Panc1 (cell line): Measurements from ENCODE around the gene CLEC16A. TPM values are rescaled to one million over a fixed set of nuclear protein-coding genes. Genes with fewer than 3 reads are reported as not detected.

ENCODE experiments used
- ATAC-seq: fragments of 200-7000 bp; cut with Tn5 transposase; 2 replicates; pipeline ENCODE4 v1.9.1; 2020; ENCODE audit warnings: mild to moderate bottlenecking, moderate library complexity
- BruUV-seq: library from RNA; stranded (reverse); fragments of 400-500 nt; replicated peaks from 2 replicates; lab custom pipeline; 2021; lab: Mats Ljungman, UMichigan
- CTCF ChIA-PET: fragments of 300-600 bp; sonication (Branson Sonifier 250); formaldehyde crosslinking; loops from one replicate; lab custom pipeline; 2022; ENCODE audit warnings: antibody characterized with exemption; lab: Charles Lee
- POLR2A ChIA-PET: fragments of 300-600 bp; sonication (Branson Sonifier 250); formaldehyde crosslinking; loops from one replicate; lab custom pipeline; 2022; ENCODE audit warnings: antibody characterized with exemption; lab: Charles Lee
- DNase-seq: peaks from one replicate; pipeline ENCODE4 v3.0.0-alpha.2; 2010; ENCODE audit warnings: low read depth, low spot score
- H3K27ac ChIP-seq: 2 replicates; pipeline ENCODE4 v1.5.1; 2011; ENCODE audit warnings: mild to moderate bottlenecking, low read length, inconsistent platforms
- H3K27me3 ChIP-seq: fragments of 200-500 bp; sonication (Bioruptor generic); 2 replicates; pipeline ENCODE4 v1.6.0; 2014; ENCODE audit warnings: low read length, inconsistent platforms; ENCODE audit not compliant: control insufficient read depth, insufficient read depth
- H3K36me3 ChIP-seq: fragments of 200-500 bp; sonication (Bioruptor generic); 2 replicates; pipeline ENCODE4 v1.5.1; 2014; ENCODE audit warnings: inconsistent platforms, mild to moderate bottlenecking, low read length, moderate library complexity; ENCODE audit not compliant: control insufficient read depth, insufficient read depth
- H3K4me1 ChIP-seq: 2 replicates; pipeline ENCODE4 v1.5.1; 2011; ENCODE audit warnings: inconsistent platforms, mild to moderate bottlenecking, low read length, moderate library complexity; ENCODE audit not compliant: control insufficient read depth, insufficient read depth
- H3K4me3 ChIP-seq, 2 experiments: 2 replicates each; pipeline ENCODE4 v1.5.1; 2011 to 2012; ENCODE audit warnings: low read depth in 2 of 2, low read length in 2 of 2, mild to moderate bottlenecking in 2 of 2, inconsistent platforms in 1 of 2, moderate library complexity in 1 of 2
- H3K9me3 ChIP-seq: fragments of 200-500 bp; sonication (Bioruptor generic); 2 replicates; pipeline ENCODE4 v1.5.1; 2014; ENCODE audit warnings: low read depth, mild to moderate bottlenecking, inconsistent platforms, low read length, moderate library complexity; ENCODE audit not compliant: control insufficient read depth, insufficient read depth
- CTCF ChIP-seq: fragments of 450-650 bp; IDR thresholded peaks from 2 replicates; pipeline ENCODE4 v1.5.1; 2017; ENCODE audit warnings: mild to moderate bottlenecking
- POLR2AphosphoS5 ChIP-seq: IDR thresholded peaks from 2 replicates; pipeline ENCODE4 v1.6.1; 2012; ENCODE audit warnings: mild to moderate bottlenecking, low read depth, low read length, moderate library complexity
- SIN3A ChIP-seq: IDR thresholded peaks from 2 replicates; pipeline ENCODE4 v1.6.1; 2012; ENCODE audit warnings: low read depth, mild to moderate bottlenecking, low read length, moderate library complexity, borderline replicate concordance; ENCODE audit not compliant: insufficient read depth
- TCF7L2 ChIP-seq: IDR thresholded peaks from 2 replicates; pipeline ENCODE4 v1.6.1; 2011; ENCODE audit warnings: mild to moderate bottlenecking, low read depth, low read length, inconsistent platforms
- in situ Hi-C: cut with HindIII; loops from 2 replicates; pipeline ENCODE4 v1.10.0; 2016; ENCODE audit warnings: low sequenced_read_pairs, low pct_unique_long_range_greater_than_20kb
- intact Hi-C: fragments of 100-400 bp; cut with micrococcal nuclease; formaldehyde crosslinking; loops from one replicate; pipeline ENCODE4 v1.10.0; 2022; ENCODE audit not compliant: unreplicated experiment
- total RNA-seq: library from RNA; stranded (reverse); gene quantifications from one replicate; pipeline ENCODE4 v1.2.1, GENCODE V29; 2021; ENCODE audit not compliant: unreplicated experiment
- TF ChIP-seq, protein P1 (sequence below), 2 experiments: IDR thresholded peaks; 2 replicates each; pipeline ENCODE4 v1.6.1; 2011 to 2012; ENCODE audit warnings: low read depth in 2 of 2, control low read depth in 1 of 2, low read length in 1 of 2, mild to moderate bottlenecking in 1 of 2, moderate library complexity in 1 of 2; ENCODE audit not compliant: insufficient read depth in 1 of 2

Gene CLEC16A
- total RNA-seq, 1 experiment from 2014 or later: 21.0 TPM

- TF ChIP-seq TCF7L2: no peak
- TF ChIP-seq POLR2AphosphoS5: no peak
- no peak for TF ChIP-seq SIN3A
- TF ChIP-seq, protein P1, sequence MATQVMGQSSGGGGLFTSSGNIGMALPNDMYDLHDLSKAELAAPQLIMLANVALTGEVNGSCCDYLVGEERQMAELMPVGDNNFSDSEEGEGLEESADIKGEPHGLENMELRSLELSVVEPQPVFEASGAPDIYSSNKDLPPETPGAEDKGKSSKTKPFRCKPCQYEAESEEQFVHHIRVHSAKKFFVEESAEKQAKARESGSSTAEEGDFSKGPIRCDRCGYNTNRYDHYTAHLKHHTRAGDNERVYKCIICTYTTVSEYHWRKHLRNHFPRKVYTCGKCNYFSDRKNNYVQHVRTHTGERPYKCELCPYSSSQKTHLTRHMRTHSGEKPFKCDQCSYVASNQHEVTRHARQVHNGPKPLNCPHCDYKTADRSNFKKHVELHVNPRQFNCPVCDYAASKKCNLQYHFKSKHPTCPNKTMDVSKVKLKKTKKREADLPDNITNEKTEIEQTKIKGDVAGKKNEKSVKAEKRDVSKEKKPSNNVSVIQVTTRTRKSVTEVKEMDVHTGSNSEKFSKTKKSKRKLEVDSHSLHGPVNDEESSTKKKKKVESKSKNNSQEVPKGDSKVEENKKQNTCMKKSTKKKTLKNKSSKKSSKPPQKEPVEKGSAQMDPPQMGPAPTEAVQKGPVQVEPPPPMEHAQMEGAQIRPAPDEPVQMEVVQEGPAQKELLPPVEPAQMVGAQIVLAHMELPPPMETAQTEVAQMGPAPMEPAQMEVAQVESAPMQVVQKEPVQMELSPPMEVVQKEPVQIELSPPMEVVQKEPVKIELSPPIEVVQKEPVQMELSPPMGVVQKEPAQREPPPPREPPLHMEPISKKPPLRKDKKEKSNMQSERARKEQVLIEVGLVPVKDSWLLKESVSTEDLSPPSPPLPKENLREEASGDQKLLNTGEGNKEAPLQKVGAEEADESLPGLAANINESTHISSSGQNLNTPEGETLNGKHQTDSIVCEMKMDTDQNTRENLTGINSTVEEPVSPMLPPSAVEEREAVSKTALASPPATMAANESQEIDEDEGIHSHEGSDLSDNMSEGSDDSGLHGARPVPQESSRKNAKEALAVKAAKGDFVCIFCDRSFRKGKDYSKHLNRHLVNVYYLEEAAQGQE (IDR thresholded peaks at IDR 0.05; ENCODE audit: insufficient read depth in 1 of 2, low read depth in 2 of 2, low read length in 1 of 2): no peak
- TF ChIP-seq CTCF: no peak
- H3K9me3 ChIP-seq: no peaks in the 10 kb centered on the region
- POLR2A ChIA-PET: no interaction called here
- H3K4me1 ChIP-seq: no peaks in the 10 kb centered on the region
- in situ Hi-C loops (no loop called here), intact Hi-C loops (no loop called here)
- BruUV-seq: no TSS peak
- DNase-seq: no peak
- H3K36me3 ChIP-seq: no peaks in the 10 kb centered on the region
- no peak overlapping the region for H3K27ac ChIP-seq
- H3K27me3 ChIP-seq: no peaks in the 10 kb centered on the region
- CTCF ChIA-PET: no interaction called here
- H3K4me3 ChIP-seq: no peak overlapping the region
- no peak for ATAC-seq
Observed at GRCh38 chr16:11108466-11108805, 164.1 kb downstream of the CLEC16A start.

DNA sequence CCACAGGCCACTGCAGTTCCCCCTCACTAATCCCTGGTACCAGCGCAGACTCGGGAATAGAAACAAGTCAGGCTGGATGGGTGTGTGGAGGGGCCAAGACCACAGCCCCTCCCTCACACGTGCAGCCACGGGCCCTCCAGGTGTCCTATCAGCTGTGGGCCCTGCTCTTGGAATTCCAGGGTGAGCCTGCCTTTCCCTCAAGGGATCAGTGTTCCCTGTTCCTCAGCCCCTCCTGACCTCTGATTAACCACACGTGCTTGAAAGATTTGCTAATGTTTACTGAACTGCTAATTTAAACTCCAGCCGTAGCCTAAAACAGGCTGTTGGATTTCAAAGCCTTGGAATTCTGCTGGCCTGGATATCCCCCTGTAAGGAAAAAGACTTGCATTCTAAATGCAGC lies 165.2 kb downstream of the CLEC16A start:
- ChIA-PET POLR2A (no interaction called here), CTCF (no interaction called here)
- H3K4me3 ChIP-seq: no peak overlapping the region
- no peak overlapping the region for H3K27ac ChIP-seq
- no peaks in the 10 kb centered on the region for H3K27me3 ChIP-seq
- H3K4me1 ChIP-seq: no peaks in the 10 kb centered on the region
- DNase-seq (no peak), ATAC-seq (no peak)
- in situ Hi-C loops: no loop called here
- no peaks in the 10 kb centered on the region for H3K9me3 ChIP-seq
- no peaks in the 10 kb centered on the region for H3K36me3 ChIP-seq
- intact Hi-C loops: no loop called here
- TF ChIP-seq, protein P1 (IDR thresholded peaks at IDR 0.05; ENCODE audit: insufficient read depth in 1 of 2, low read depth in 2 of 2, low read length in 1 of 2): no peak
- no peak for TF ChIP-seq POLR2AphosphoS5
- no peak for TF ChIP-seq SIN3A
- no peak for TF ChIP-seq CTCF
- TF ChIP-seq TCF7L2: no peak
- no TSS peak for BruUV-seq
